ENCODE data around the gene ZMAT5. TPM values are rescaled to one million over a fixed set of nuclear protein-coding genes. Genes with fewer than 3 reads are reported as not detected.

The ZMAT5 gene
- total RNA-seq, 2 experiments from 2014 or later: 19.2 to 25.1 TPM

DNA sequence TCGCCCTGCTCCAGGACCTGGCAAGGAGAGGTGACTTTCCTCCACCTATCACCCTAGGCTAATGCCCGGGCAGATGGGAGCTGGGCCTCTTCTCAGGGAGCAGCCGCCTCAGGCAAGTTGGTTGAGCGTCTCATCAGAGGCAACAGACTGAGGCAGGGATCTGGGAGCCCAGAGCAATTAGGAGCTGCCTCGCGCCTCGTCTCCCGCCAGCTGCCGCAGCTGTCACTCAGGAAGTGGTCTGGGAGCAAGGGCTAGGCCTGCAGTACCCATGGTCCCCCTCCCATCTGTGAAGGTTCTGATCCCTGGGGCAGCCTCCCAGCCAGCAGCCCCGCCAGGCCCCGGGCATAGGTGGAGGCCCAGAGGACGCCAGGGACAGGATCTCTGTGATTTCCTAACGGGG lies 51.6 kb downstream of the ZMAT5 start:
- no peak for ATAC-seq
- Mint-ChIP-seq H3K4me1 (no peaks in the 10 kb centered on the region), H3K27ac (no peak overlapping the region), H3K27me3 (peaks cover 26% of the 10 kb centered on the region), H3K36me3 (ENCODE audit: low read depth) (no peaks in the 10 kb centered on the region), H3K9me3 (ENCODE audit: low read depth) (no peaks in the 10 kb centered on the region), H3K4me3 (no peak overlapping the region)
- intact Hi-C loops (cut with DNase I, micrococcal nuclease): no loop called here
- CTCF ChIA-PET: interaction anchor here (0.7 to 0.9 kb wide), 2 partner anchors 353 to 373 kb away, joined by 3 read pairs; no protein-coding TSS in a partner anchor
- no peak for DNase-seq
- POLR2A ChIA-PET: no interaction called here

DNA sequence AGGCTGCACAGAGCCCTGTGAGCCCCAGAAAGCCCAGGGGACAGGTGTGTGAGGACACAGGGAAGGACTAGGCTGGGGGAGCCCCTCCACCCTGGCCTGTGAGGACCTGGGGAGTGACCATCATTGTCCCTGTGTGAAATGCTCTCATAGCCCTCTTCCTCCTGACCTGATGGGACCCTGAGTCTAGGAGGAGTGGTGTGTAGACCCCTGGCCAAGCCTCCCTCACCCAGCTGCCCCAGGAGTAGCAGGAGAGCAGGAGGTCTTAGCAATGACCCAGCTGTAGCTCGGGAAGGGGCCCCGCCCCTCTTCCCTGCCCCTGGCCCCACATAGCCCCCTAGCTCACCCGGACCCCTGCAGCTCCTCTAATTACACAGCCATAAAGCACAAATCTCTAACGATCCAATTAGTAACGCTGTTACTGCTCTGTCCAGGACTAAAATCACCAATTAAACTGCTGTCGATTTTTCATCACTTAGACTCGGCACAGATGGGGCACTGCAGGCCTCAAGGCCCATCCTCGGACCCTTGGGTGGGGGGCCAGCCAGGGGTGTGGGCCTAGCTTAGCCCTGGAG lies 53.6 kb downstream of the ZMAT5 start:
- H3K4me1 Mint-ChIP-seq: no peaks in the 10 kb centered on the region
- H3K27ac Mint-ChIP-seq: no peak overlapping the region
- H3K9me3 Mint-ChIP-seq (ENCODE audit: low read depth): no peaks in the 10 kb centered on the region
- ATAC-seq (no peak), DNase-seq (no peak)
- intact Hi-C loops (cut with DNase I, micrococcal nuclease): no loop called here
- H3K27me3 Mint-ChIP-seq: peaks cover 14% of the 10 kb centered on the region
- H3K4me3 Mint-ChIP-seq: no peak overlapping the region
- POLR2A ChIA-PET: no interaction called here
- no peaks in the 10 kb centered on the region for H3K36me3 Mint-ChIP-seq (ENCODE audit: low read depth)
- CTCF ChIA-PET: no interaction called here

DNA sequence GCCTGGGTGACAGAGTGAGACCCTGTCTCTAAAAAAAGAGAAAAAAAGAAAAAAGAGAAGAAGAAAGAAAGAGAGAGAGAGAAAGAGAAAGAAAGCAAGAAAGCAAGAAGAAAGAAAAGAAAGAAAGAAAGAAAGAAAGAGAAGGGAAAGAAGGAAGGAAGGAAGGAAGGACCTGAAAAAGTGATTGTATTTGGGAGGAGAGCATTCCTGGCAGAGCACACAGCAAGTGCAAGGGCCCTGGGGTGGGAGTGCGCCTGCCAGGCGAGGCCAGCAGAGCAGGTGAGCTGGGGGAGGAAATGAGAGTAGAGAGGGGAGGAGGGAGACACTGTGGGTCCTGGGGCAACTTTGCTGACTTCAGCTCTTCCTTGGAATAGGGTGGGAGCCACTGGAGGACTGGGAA lies 54.7 kb downstream of the ZMAT5 start:
- Mint-ChIP-seq H3K36me3 (ENCODE audit: low read depth) (no peaks in the 10 kb centered on the region), H3K27ac (no peak overlapping the region), H3K4me1 (no peaks in the 10 kb centered on the region), H3K4me3 (no peak overlapping the region), H3K9me3 (ENCODE audit: low read depth) (no peaks in the 10 kb centered on the region), H3K27me3 (peaks cover 6% of the 10 kb centered on the region)
- ATAC-seq (no peak), DNase-seq (no peak)
- CTCF ChIA-PET: interaction anchor here (0.7 kb wide), 1 partner anchor 11 kb away, joined by 3 read pairs; no protein-coding TSS in a partner anchor
- intact Hi-C loops (cut with DNase I, micrococcal nuclease): no loop called here
- POLR2A ChIA-PET: no interaction called here

DNA sequence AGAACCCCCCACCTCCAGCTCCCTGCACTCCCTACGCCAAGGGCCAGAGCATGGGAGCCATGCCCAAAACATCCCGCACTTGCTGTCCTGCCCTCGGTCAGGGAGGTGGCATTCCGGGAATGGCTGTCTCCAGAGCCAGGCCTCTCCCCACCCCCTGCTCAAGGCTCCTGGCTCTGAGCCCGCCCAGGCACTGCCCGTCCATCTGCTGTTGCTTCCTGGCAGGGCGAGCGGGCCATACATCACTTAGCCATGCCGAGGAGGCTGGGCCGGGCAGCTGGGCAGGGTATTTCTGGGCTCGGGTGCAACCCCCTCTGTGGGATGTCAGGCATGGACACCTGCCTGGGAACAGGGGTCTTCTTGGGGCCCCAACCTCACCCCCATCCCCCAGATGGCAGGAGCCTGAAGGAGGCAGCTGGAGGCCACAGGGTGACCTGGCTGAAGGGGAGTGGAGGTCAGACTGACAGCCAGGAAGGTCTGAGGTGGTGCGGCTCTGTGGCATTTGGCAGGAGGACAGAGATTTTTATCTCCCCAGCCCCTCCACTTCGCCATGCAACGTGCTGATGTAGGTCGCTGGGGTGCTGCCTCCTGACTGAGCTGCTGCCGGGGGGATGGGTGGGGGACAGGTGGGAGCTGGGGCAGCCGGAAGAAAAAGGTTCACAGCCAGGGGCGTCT lies 55.7 kb downstream of the ZMAT5 start:
- Mint-ChIP-seq H3K9me3 (ENCODE audit: low read depth) (no peaks in the 10 kb centered on the region), H3K4me3 (no peak overlapping the region), H3K27ac (no peak overlapping the region), H3K27me3 (no peaks in the 10 kb centered on the region), H3K36me3 (ENCODE audit: low read depth) (no peaks in the 10 kb centered on the region), H3K4me1 (no peaks in the 10 kb centered on the region)
- POLR2A ChIA-PET: no interaction called here
- ATAC-seq (no peak), DNase-seq (no peak)
- CTCF ChIA-PET: interaction anchor here (1.0 kb wide), 1 partner anchor 26 kb away, joined by 3 read pairs; no protein-coding TSS in a partner anchor
- intact Hi-C loops (cut with DNase I, micrococcal nuclease): no loop called here

DNA sequence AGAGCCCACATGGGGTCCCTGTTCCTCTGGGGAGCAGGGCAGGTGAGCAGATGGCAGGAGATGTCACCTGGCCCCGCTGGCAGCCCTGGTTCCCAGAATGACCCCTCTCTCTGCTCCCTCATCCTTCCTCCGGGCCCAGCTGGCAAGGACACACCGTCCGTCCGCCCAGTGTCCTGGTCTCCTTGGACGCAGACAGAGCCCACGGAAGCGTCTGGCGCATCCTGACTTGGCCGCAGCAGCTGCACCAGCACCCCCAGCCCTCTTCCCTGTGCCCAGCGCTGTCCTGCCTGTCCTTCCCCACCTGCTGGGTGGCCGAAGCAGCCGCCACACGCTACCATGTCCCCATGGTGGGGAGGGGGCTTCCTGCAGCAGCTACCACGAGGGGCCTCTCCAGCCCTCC lies 56.6 kb downstream of the ZMAT5 start:
- H3K36me3 Mint-ChIP-seq (ENCODE audit: low read depth): no peaks in the 10 kb centered on the region
- H3K4me3 Mint-ChIP-seq: no peak overlapping the region

DNA sequence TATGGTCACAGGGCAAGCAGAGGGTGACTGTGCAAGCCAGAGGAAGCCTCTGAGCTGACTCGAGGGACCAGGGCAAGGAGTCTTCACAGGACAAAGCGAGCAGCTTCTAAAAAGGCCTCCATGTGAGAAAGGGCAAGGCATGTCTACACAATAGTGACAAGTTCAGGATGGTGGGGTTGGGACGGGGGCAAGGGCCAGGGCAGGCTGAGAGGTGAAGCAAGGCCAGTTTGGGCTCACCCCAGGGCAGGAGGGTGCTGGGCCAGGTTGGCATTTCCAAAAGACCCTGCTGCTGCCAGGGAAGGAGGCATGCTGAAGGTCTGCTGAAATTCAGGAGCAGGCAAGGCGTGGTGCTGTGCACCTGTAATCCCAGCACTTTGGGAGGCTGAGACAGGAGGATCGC lies 59.3 kb downstream of the ZMAT5 start:
- DNase-seq: no peak
- no peaks in the 10 kb centered on the region for H3K9me3 Mint-ChIP-seq (ENCODE audit: low read depth)
- intact Hi-C loops (cut with DNase I, micrococcal nuclease): no loop called here
- no peaks in the 10 kb centered on the region for H3K4me1 Mint-ChIP-seq
- H3K27me3 Mint-ChIP-seq: peaks cover 2% of the 10 kb centered on the region
- no peak overlapping the region for H3K27ac Mint-ChIP-seq
- H3K36me3 Mint-ChIP-seq (ENCODE audit: low read depth): no peaks in the 10 kb centered on the region
- no peak overlapping the region for H3K4me3 Mint-ChIP-seq
- POLR2A ChIA-PET: no interaction called here
- ATAC-seq: no peak
- CTCF ChIA-PET: no interaction called here

More for the DNA sequence above, 56.6 kb downstream of the ZMAT5 start:
- no peaks in the 10 kb centered on the region for H3K4me1 Mint-ChIP-seq
- intact Hi-C loops (cut with DNase I, micrococcal nuclease): no loop called here
- CTCF ChIA-PET: no interaction called here
- POLR2A ChIA-PET: no interaction called here
- no peaks in the 10 kb centered on the region for H3K9me3 Mint-ChIP-seq (ENCODE audit: low read depth)
- DNase-seq (no peak), ATAC-seq (no peak)
- H3K27me3 Mint-ChIP-seq: no peaks in the 10 kb centered on the region
- no peak overlapping the region for H3K27ac Mint-ChIP-seq

DNA sequence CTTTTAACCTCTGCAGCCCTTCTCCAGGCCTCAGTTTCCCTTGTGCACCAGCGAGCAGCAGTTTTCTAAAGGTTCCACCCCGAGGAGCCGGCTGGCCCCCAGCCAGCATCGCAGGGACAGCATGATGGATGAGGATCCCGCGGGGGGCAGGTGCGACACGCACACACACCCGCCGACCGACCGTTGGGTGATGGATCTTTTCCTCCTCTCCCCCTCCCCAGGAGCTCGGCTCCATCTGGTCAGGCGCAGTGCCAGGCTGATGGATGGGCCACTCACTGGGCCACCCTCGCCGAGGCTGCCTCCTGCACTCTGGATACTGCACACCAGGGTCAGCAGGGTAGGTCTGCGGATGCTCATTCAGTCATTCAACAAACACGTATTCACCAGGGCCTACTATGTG lies 59.8 kb downstream of the ZMAT5 start:
- ChIA-PET POLR2A (no interaction called here), CTCF (no interaction called here)
- H3K4me1 Mint-ChIP-seq: no peaks in the 10 kb centered on the region
- intact Hi-C loops (cut with DNase I, micrococcal nuclease): no loop called here
- ATAC-seq: no peak
- H3K27me3 Mint-ChIP-seq: peaks cover 2% of the 10 kb centered on the region
- H3K9me3 Mint-ChIP-seq (ENCODE audit: low read depth): no peaks in the 10 kb centered on the region
- no peaks in the 10 kb centered on the region for H3K36me3 Mint-ChIP-seq (ENCODE audit: low read depth)
- H3K4me3 Mint-ChIP-seq: no peak overlapping the region
- no peak for DNase-seq
- no peak overlapping the region for H3K27ac Mint-ChIP-seq

DNA sequence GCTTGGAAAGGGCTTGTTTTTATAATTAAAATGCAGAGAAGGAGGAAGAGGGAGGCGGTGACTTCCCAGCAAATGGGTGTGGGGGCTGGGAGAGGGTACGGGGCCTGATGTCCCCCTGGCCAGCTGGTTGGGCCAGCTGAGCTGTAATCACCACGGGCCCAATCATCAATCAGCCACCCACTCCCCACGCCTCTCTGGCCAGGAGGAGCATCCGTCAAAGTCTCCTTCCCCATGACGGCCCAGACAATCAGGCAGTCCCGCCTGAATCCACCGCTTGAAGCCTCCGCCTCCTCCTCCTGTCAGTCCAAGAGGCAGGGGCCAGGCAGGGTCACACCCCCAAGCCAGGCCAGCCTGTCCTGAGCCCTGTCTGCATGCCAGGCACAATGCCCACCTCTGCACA lies 60.3 kb downstream of the ZMAT5 start:
- DNase-seq: no peak
- H3K36me3 Mint-ChIP-seq (ENCODE audit: low read depth): no peaks in the 10 kb centered on the region
- H3K27me3 Mint-ChIP-seq: peaks cover 2% of the 10 kb centered on the region
- intact Hi-C loops (cut with DNase I, micrococcal nuclease): no loop called here
- no peak overlapping the region for H3K27ac Mint-ChIP-seq
- no peaks in the 10 kb centered on the region for H3K9me3 Mint-ChIP-seq (ENCODE audit: low read depth)
- no peak for ATAC-seq
- H3K4me1 Mint-ChIP-seq: peaks cover under 1% of the 10 kb centered on the region
- ChIA-PET CTCF (no interaction called here), POLR2A (no interaction called here)
- no peak overlapping the region for H3K4me3 Mint-ChIP-seq

DNA sequence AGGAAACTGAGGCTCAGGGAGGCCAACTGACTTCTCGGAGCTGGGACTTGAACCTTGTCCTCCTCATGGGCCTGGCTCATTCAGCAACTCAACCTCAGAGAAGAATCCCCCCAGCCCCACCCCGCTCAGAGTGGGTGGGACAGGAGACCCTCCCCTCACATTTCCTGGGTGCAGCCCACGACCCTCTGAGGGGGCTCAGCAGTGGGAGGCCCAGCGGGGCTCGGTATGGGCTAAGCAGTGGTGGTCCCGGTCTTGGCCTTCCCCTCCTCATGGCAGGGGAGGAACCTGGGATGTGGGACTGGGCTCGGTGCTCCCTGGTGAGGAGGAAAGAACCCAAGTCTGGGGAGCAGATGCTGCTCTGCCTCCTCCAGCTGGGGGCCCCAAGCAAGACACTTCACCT lies 61.2 kb downstream of the ZMAT5 start:
- intact Hi-C loops (cut with DNase I, micrococcal nuclease): no loop called here
- no peak overlapping the region for H3K4me3 Mint-ChIP-seq
- DNase-seq (no peak), ATAC-seq (no peak)
- H3K27me3 Mint-ChIP-seq: peaks cover 2% of the 10 kb centered on the region
- H3K4me1 Mint-ChIP-seq: peaks cover 8% of the 10 kb centered on the region
- H3K27ac Mint-ChIP-seq: no peak overlapping the region
- H3K9me3 Mint-ChIP-seq (ENCODE audit: low read depth): no peaks in the 10 kb centered on the region
- ChIA-PET CTCF (interaction anchor here (0.5 to 0.6 kb wide), 2 partner anchors 127 to 277 kb away, joined by 3 read pairs; no protein-coding TSS in a partner anchor), POLR2A (no interaction called here)
- no peaks in the 10 kb centered on the region for H3K36me3 Mint-ChIP-seq (ENCODE audit: low read depth)

DNA sequence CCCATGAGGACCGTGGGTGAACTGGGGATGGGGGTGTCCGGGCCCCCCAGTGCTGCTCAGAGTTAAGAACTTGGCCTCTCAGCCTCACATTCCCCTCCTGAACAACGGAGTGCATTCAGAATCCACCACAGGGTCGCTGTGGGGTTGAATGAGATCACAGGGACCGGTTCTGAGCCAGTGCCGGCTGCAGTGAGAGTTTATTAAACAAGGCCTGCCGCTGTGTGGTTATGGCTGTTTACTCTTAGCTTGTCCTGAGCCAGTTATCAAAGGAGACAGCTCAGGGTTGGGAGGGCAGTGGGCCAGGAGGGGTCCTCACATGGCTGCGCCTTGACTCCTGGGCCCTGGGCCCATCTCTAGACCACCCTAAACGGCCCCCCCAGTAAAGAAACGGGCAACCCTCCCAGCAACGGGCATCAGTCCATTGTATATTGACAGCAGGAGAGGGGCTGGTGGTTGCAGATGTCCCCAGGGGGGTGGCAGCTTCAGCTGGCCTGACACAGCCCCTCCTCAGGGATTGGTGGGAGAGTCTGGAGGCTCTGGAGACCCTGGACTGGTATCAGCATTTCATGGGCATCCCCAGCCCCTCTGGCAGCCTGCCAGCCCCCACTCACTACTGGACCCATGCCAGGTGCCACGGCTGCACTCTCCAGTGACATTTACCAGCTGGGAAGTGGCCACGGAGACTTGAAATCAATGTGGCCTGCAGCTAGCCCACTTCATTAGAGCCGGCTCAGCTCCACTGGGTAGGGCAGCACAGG lies 62.1 kb downstream of the ZMAT5 start:
- H3K27ac Mint-ChIP-seq: no peak overlapping the region
- ChIA-PET CTCF (interaction anchor here (0.6 kb wide), 1 partner anchor 128 kb away, joined by 3 read pairs; no protein-coding TSS in a partner anchor), POLR2A (no interaction called here)
- H3K4me1 Mint-ChIP-seq: peaks cover 10% of the 10 kb centered on the region
- no peak overlapping the region for H3K4me3 Mint-ChIP-seq
- ATAC-seq (no peak), DNase-seq (no peak)
- peaks cover 2% of the 10 kb centered on the region for H3K27me3 Mint-ChIP-seq
- intact Hi-C loops (cut with DNase I, micrococcal nuclease): no loop called here
- no peaks in the 10 kb centered on the region for H3K9me3 Mint-ChIP-seq (ENCODE audit: low read depth)
- no peaks in the 10 kb centered on the region for H3K36me3 Mint-ChIP-seq (ENCODE audit: low read depth)

DNA sequence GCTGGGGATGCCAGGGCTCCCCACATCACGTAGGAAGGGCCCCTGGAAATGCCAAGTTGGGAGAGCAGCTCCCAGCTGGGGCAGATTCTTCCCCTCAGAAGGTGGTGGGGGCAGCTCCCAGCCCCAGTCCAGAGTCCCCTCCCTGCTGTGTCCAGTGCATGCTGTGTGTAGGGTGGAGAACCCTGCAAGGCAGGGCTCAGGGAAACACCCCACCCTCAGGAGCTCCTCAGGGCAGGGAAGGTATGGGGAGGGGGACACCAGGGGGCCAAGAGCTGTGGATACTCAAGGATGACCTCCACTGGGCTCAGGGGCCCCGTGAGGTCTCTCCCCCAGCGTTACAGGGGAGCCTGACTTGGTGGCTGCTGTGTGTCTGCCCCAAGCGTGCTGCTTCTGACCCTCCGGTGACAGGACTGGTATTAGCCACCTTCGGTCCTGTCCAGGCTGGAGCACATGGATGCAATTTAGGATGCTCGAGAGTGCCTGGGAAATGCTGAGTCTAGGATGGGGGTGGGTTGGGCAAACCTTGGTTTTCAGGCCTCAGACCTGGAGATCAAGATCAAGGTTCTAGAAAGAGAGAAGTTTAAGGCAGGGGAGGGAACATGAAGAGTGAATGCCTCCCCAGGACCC lies 63.1 kb downstream of the ZMAT5 start:
- intact Hi-C loops (cut with DNase I, micrococcal nuclease): no loop called here
- H3K27me3 Mint-ChIP-seq: peaks cover 2% of the 10 kb centered on the region
- peaks cover 10% of the 10 kb centered on the region for H3K4me1 Mint-ChIP-seq
- DNase-seq (no peak), ATAC-seq (no peak)
- no peaks in the 10 kb centered on the region for H3K36me3 Mint-ChIP-seq (ENCODE audit: low read depth)
- POLR2A ChIA-PET: no interaction called here
- no peak overlapping the region for H3K27ac Mint-ChIP-seq
- no peaks in the 10 kb centered on the region for H3K9me3 Mint-ChIP-seq (ENCODE audit: low read depth)
- no peak overlapping the region for H3K4me3 Mint-ChIP-seq
- CTCF ChIA-PET: no interaction called here
